ENCODE data around the gene CDC42. TPM values are rescaled to one million over a fixed set of nuclear protein-coding genes. Genes with fewer than 3 reads are reported as not detected.
A peak's percentile ranks its signal among the peaks of the same experiment; 100 is the strongest.

The CDC42 gene
- total RNA-seq, 1 experiment from 2014 or later = 198 TPM

- ChIA-PET POLR2A (ENCODE audit: low non-redundant PET) (no interaction called here), CTCF (no interaction called here)
- intact Hi-C loops (cut with micrococcal nuclease; ENCODE audit: unreplicated experiment) = loop anchor here (10.0 kb wide), 1 partner anchor 144 kb away; no protein-coding TSS in a partner anchor
These were observed 78.6 kb downstream of the CDC42 start for GRCh38 chr1:22131062-22131461.

DNA sequence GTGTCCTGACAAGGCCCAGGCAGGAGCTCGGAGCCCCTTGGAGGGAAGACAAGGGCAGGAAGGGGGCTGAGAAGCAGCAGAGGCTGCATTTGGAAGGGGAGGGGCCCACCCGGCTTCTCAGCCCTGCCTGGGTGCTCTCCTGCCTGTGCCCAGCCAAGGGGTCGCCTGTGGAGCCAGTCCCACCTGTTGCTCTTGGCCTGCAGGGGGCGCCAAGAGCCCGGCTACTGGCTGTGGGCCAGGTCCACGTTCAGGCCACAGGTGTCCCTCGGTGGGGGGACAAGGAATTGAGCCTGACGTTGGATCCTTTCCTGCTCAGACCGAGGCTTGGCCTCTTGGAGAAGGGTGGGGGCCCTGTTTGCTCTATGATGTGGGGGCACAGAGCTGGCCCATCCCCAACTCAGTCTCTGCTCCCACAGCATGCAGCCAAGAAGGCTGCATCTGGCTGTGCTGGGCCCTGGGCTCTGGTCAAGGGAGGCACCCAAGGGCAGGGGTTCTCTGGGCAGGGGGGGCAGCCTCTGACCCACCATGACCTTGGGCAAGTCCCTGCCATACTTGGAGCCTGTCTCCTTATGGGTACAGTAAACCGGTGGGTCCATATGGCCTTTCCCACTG, 79.5 kb downstream of the CDC42 start:
- H3K4me3 ChIP-seq (ENCODE audit: low read depth, low read length, poor library complexity, severe bottlenecking) = no peak overlapping the region
- no peaks in the 10 kb centered on the region for H3K36me3 ChIP-seq (ENCODE audit: insufficient read depth, low read length, poor library complexity, severe bottlenecking)
- TF ChIP-seq, protein P1, sequence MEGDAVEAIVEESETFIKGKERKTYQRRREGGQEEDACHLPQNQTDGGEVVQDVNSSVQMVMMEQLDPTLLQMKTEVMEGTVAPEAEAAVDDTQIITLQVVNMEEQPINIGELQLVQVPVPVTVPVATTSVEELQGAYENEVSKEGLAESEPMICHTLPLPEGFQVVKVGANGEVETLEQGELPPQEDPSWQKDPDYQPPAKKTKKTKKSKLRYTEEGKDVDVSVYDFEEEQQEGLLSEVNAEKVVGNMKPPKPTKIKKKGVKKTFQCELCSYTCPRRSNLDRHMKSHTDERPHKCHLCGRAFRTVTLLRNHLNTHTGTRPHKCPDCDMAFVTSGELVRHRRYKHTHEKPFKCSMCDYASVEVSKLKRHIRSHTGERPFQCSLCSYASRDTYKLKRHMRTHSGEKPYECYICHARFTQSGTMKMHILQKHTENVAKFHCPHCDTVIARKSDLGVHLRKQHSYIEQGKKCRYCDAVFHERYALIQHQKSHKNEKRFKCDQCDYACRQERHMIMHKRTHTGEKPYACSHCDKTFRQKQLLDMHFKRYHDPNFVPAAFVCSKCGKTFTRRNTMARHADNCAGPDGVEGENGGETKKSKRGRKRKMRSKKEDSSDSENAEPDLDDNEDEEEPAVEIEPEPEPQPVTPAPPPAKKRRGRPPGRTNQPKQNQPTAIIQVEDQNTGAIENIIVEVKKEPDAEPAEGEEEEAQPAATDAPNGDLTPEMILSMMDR (conservative IDR thresholded peaks at IDR 0.05; ENCODE audit: low read depth, low read length) = peak; percentile 91
- TF ChIP-seq EZH2 (IDR thresholded peaks at IDR 0.05; ENCODE audit: borderline replicate concordance, low read depth, low read length, poor library complexity, severe bottlenecking) = no peak
- peak; percentile 41 for DNase-seq (ENCODE audit: low spot score)
- H3K27me3 ChIP-seq (replicated peaks; ENCODE audit: insufficient read depth, low read depth, low read length, poor library complexity) = no peaks in the 10 kb centered on the region
- ChIA-PET POLR2A (ENCODE audit: low non-redundant PET) (no interaction called here), CTCF (interaction anchor here (0.6 kb wide), 2 partner anchors 14 to 148 kb away, joined by 3 read pairs; no protein-coding TSS in a partner anchor)
- H3K27ac ChIP-seq (ENCODE audit: low read depth, low read length, poor library complexity, severe bottlenecking) = no peak overlapping the region
- intact Hi-C loops (cut with micrococcal nuclease; ENCODE audit: unreplicated experiment) = loop anchor here (2.0 to 10.0 kb wide), 2 partner anchors 143 to 285 kb away; no protein-coding TSS in a partner anchor
- H3K9me3 ChIP-seq (ENCODE audit: low read depth, low read length, poor library complexity, severe bottlenecking) = no peaks in the 10 kb centered on the region
- no TSS peak for BruUV-seq (replicated peaks)
- no peaks in the 10 kb centered on the region for H3K4me1 ChIP-seq (ENCODE audit: insufficient read depth, low read length, poor library complexity, severe bottlenecking)

More at GRCh38 chr1:22131062-22131461, 78.6 kb downstream of the CDC42 start:
- Histone ChIP-seq H3K36me3 (ENCODE audit: insufficient read depth, low read length, poor library complexity, severe bottlenecking) (no peaks in the 10 kb centered on the region), H3K27me3 (replicated peaks; ENCODE audit: insufficient read depth, low read depth, low read length, poor library complexity) (no peaks in the 10 kb centered on the region), H3K4me3 (ENCODE audit: low read depth, low read length, poor library complexity, severe bottlenecking) (no peak overlapping the region), H3K27ac (ENCODE audit: low read depth, low read length, poor library complexity, severe bottlenecking) (no peak overlapping the region), H3K4me1 (ENCODE audit: insufficient read depth, low read length, poor library complexity, severe bottlenecking) (no peaks in the 10 kb centered on the region), H3K9me3 (ENCODE audit: low read depth, low read length, poor library complexity, severe bottlenecking) (no peaks in the 10 kb centered on the region)
- DNase-seq (ENCODE audit: low spot score) = no peak
- no peak for TF ChIP-seq EZH2 (IDR thresholded peaks at IDR 0.05; ENCODE audit: borderline replicate concordance, low read depth, low read length, poor library complexity, severe bottlenecking)
- TF ChIP-seq, protein P1 (conservative IDR thresholded peaks at IDR 0.05; ENCODE audit: low read depth, low read length) = no peak
- BruUV-seq (replicated peaks) = no TSS peak

GRCh38 chr1:22132517-22133235, 80.2 kb downstream of the CDC42 start:
- BruUV-seq (replicated peaks) = no TSS peak
- peak; percentile 26 for DNase-seq (ENCODE audit: low spot score)
- CTCF ChIA-PET = interaction anchor here (0.6 kb wide), 1 partner anchor 147 kb away, joined by 3 read pairs; no protein-coding TSS in a partner anchor
- Histone ChIP-seq H3K4me3 (ENCODE audit: low read depth, low read length, poor library complexity, severe bottlenecking) (no peak overlapping the region), H3K4me1 (ENCODE audit: insufficient read depth, low read length, poor library complexity, severe bottlenecking) (no peaks in the 10 kb centered on the region), H3K27ac (ENCODE audit: low read depth, low read length, poor library complexity, severe bottlenecking) (no peak overlapping the region), H3K36me3 (ENCODE audit: insufficient read depth, low read length, poor library complexity, severe bottlenecking) (no peaks in the 10 kb centered on the region), H3K27me3 (replicated peaks; ENCODE audit: insufficient read depth, low read depth, low read length, poor library complexity) (no peaks in the 10 kb centered on the region), H3K9me3 (ENCODE audit: low read depth, low read length, poor library complexity, severe bottlenecking) (no peaks in the 10 kb centered on the region)
- POLR2A ChIA-PET (ENCODE audit: low non-redundant PET) = no interaction called here
- no peak for TF ChIP-seq EZH2 (IDR thresholded peaks at IDR 0.05; ENCODE audit: borderline replicate concordance, low read depth, low read length, poor library complexity, severe bottlenecking)
- TF ChIP-seq, protein P1 (conservative IDR thresholded peaks at IDR 0.05; ENCODE audit: low read depth, low read length) = no peak
- intact Hi-C loops (cut with micrococcal nuclease; ENCODE audit: unreplicated experiment) = loop anchor here (2.0 to 10.0 kb wide), 2 partner anchors 142 to 284 kb away; no protein-coding TSS in a partner anchor
